ENCODE results near the gene RBM39.
"Not testable (repeated sequence)": the region's sequence is repeated elsewhere in the genome, so short reads cannot be mapped to it uniquely, and the experiment has no call there.

Gene RBM39

DNA sequence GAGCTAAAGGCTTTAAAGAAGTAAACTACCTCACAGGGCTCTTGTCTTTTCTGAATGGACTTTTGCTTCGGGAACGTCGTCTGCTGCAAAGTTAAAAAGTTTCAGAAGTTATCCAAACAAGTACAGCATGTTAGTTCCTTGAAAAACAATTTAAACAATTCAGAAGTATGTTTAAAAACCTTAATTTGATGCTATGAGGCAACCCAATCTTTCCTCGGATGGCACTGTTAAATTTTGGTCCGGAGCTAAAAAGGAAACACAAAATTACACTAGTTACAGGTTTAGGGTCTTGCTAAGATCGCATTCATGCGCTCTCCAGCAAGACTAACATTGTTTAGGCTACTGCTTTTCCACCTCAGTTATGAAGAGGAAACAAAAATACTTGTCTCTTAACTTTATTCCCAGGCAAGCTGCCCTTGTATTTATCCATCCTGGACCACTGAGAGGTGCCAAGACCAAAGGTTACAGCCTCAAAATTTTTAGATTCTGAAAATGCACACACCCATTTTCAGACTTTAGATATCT lies 12.7 kb downstream of the RBM39 start:
- no peaks in the 10 kb centered on the region; the same call in 1 of the 2 replicates for H3K27me3 ChIP-seq (ENCODE audit: insufficient read depth, low read depth)
- no peak overlapping the region for H3K9ac ChIP-seq
- H4K20me1 ChIP-seq (ENCODE audit: insufficient read depth), result peaks cover 71% of the 10 kb centered on the region
- TF ChIP-seq, protein P1, sequence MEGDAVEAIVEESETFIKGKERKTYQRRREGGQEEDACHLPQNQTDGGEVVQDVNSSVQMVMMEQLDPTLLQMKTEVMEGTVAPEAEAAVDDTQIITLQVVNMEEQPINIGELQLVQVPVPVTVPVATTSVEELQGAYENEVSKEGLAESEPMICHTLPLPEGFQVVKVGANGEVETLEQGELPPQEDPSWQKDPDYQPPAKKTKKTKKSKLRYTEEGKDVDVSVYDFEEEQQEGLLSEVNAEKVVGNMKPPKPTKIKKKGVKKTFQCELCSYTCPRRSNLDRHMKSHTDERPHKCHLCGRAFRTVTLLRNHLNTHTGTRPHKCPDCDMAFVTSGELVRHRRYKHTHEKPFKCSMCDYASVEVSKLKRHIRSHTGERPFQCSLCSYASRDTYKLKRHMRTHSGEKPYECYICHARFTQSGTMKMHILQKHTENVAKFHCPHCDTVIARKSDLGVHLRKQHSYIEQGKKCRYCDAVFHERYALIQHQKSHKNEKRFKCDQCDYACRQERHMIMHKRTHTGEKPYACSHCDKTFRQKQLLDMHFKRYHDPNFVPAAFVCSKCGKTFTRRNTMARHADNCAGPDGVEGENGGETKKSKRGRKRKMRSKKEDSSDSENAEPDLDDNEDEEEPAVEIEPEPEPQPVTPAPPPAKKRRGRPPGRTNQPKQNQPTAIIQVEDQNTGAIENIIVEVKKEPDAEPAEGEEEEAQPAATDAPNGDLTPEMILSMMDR (conservative IDR thresholded peaks at IDR 0.05; ENCODE audit: low read depth, low read length), result no peak
- peaks cover 99% of the 10 kb centered on the region for H3K79me2 ChIP-seq (ENCODE audit: insufficient read depth, low read depth)
- H3K4me3 ChIP-seq (IDR thresholded peaks at IDR 0.05; ENCODE audit: insufficient read depth, low read depth, low read length), result no peak overlapping the region
- H3K36me3 ChIP-seq (ENCODE audit: insufficient read depth), result peaks cover 82% of the 10 kb centered on the region
- H3K27ac ChIP-seq, result no peak overlapping the region
- no peak overlapping the region for H3K4me2 ChIP-seq
- H2AFZ ChIP-seq (ENCODE audit: low read depth), result no peak overlapping the region
- H3K4me1 ChIP-seq (ENCODE audit: low read depth, poor library complexity, severe bottlenecking), result peaks cover 53% of the 10 kb centered on the region

DNA sequence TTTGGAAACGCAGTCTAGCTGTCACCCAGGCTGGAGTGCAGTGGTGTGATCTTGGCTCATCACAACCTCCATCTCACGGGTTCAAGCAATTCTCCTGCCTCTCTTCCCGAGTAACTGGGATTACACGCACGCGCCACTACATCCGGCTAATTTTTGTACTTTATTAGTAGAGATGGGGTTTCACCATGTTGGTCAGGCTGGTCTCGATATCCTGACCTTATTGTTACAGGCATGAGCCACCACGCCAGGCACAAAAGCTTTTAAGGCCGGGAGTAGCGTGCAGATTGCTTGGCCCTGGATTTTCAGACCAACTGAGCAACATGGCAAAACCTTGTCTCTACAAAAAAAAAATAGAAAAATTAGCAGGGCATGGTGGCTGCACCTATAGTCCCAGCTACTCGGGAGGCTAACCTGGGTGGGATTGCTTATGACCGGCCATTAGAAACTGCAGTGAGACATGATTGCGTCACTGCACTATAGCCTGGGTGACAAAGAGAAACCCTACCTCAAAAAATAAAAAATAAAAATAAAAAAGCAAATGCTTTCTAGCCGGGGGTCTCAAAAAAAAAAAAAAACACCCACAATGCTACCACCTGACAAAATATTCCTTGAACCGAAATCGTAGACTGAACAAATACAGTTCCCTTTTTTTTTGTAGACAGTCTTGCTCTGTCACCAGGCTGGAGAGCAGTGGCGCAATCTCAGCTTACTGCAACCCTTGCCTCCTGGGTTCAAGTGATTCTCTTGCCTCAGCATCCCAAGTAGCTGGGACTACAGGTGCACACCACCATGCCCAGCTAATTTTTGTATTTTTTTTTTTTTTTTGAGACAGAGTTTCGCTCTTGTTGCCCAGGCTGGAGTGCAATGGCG lies 15.0 kb downstream of the RBM39 start:
- no peak overlapping the region for H2AFZ ChIP-seq (ENCODE audit: low read depth)
- TF ChIP-seq, protein P1 (conservative IDR thresholded peaks at IDR 0.05; ENCODE audit: low read depth, low read length), result no peak
- H3K36me3 ChIP-seq (ENCODE audit: insufficient read depth), result peaks cover 81% of the 10 kb centered on the region

DNA sequence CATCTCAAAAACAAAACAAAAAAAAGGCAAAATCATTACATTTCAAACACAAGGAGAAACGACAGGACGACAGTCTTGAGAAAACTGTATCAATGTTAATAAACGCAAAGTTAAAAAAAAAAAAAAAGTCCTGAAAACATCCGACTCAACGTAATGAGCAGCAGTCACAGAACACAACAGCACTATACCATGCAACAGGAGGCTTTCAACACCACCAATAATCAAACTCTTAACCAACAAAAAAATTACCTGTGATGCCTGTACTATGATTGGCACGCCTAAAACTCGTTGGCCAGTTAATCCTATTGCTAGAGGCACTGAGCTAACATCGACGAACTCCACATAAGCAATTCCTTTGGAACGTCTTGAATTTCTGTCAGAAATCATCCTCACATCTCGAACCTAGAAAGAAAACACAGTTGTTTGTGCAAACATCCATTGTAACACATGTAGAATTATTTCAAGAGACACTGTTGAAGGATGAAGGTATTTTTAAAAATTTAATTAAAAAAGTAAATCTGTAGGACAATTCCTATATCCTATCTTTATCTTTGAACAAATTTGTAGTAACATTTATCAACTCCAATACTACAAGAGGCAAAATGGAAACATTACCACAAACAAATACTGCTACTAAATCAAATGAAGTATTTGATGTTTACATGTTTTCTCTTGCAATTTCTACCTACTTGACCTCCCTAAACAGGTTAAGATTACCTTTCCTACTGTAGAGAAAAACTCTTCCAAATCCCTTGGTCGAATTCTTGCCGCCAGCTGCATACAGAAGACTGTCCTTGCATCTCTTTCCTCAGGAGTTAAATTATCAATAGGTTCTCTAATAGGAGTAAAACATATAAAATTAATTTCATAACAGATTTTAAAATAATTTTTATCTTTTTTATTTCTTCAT lies 17.5 kb downstream of the RBM39 start:
- peaks cover 97% of the 10 kb centered on the region for H3K79me2 ChIP-seq (ENCODE audit: insufficient read depth, low read depth)
- H3K27me3 ChIP-seq (ENCODE audit: insufficient read depth, low read depth), result no peaks in the 10 kb centered on the region; the same call in 1 of the 2 replicates

More for the DNA sequence above, 15.0 kb downstream of the RBM39 start:
- H3K79me2 ChIP-seq (ENCODE audit: insufficient read depth, low read depth), result peaks cover 97% of the 10 kb centered on the region
- no peak overlapping the region for H3K9ac ChIP-seq
- H3K4me1 ChIP-seq (ENCODE audit: low read depth, poor library complexity, severe bottlenecking), result peaks cover 36% of the 10 kb centered on the region
- no peak overlapping the region for H3K4me3 ChIP-seq (IDR thresholded peaks at IDR 0.05; ENCODE audit: insufficient read depth, low read depth, low read length)
- peaks cover 64% of the 10 kb centered on the region for H4K20me1 ChIP-seq (ENCODE audit: insufficient read depth)
- H3K4me2 ChIP-seq, result no peak overlapping the region
- H3K27ac ChIP-seq, result no peak overlapping the region; the same call in 1 of the 2 replicates
- no peaks in the 10 kb centered on the region; the same call in 1 of the 2 replicates for H3K27me3 ChIP-seq (ENCODE audit: insufficient read depth, low read depth)

DNA sequence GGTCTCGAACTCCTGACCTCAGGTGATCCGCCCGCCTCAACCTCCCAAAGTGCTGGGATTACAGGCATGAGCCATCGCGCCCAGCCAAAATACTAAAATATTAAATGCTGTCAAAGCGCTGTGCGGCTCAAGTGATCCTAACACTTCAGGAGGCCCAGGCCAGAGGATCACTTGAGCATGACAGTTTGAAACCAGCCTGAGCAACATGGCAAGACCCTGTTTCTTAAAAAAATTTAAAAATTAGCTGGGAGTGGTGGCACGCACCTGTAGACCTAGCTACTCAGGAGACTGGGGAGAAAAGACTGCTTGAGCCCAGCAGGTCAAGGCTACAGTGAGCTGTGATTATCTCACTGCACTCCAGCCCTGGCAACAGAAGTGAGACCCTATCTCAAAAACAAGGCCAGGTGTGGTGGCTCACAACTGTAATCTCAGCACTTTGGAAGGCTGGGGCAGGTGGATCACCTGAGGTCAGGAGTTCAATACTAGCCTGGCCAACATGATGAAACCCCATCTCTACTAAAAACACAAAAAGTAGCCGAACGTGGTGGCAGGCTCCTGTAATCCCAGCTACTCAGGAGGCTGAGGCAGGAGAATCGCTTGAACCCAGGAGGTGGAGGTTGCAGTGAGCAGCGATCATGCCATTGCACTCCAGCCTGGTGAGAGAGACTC lies 18.3 kb downstream of the RBM39 start:
- peaks cover 53% of the 10 kb centered on the region for H4K20me1 ChIP-seq (ENCODE audit: insufficient read depth)
- peaks cover 98% of the 10 kb centered on the region for H3K79me2 ChIP-seq (ENCODE audit: insufficient read depth, low read depth)
- peaks cover 82% of the 10 kb centered on the region for H3K36me3 ChIP-seq (ENCODE audit: insufficient read depth)
- H3K27me3 ChIP-seq (ENCODE audit: insufficient read depth, low read depth); H3K27ac ChIP-seq; H2AFZ ChIP-seq (ENCODE audit: low read depth); H3K4me2 ChIP-seq; H3K4me3 ChIP-seq (IDR thresholded peaks at IDR 0.05; ENCODE audit: insufficient read depth, low read depth, low read length); H3K9ac ChIP-seq: not testable (repeated sequence)
- peaks cover 20% of the 10 kb centered on the region for H3K4me1 ChIP-seq (ENCODE audit: low read depth, poor library complexity, severe bottlenecking)

More for the DNA sequence above, 17.5 kb downstream of the RBM39 start:
- Histone ChIP-seq H3K36me3 (ENCODE audit: insufficient read depth) (peaks cover 80% of the 10 kb centered on the region), H3K4me1 (ENCODE audit: low read depth, poor library complexity, severe bottlenecking) (peaks cover 20% of the 10 kb centered on the region), H2AFZ (ENCODE audit: low read depth) (no peak overlapping the region), H3K9ac (no peak overlapping the region), H3K4me2 (no peak overlapping the region), H3K27ac (no peak overlapping the region), H3K4me3 (IDR thresholded peaks at IDR 0.05; ENCODE audit: insufficient read depth, low read depth, low read length) (no peak overlapping the region), H4K20me1 (ENCODE audit: insufficient read depth) (peaks cover 52% of the 10 kb centered on the region)
- TF ChIP-seq, protein P1 (conservative IDR thresholded peaks at IDR 0.05; ENCODE audit: low read depth, low read length), result no peak

DNA sequence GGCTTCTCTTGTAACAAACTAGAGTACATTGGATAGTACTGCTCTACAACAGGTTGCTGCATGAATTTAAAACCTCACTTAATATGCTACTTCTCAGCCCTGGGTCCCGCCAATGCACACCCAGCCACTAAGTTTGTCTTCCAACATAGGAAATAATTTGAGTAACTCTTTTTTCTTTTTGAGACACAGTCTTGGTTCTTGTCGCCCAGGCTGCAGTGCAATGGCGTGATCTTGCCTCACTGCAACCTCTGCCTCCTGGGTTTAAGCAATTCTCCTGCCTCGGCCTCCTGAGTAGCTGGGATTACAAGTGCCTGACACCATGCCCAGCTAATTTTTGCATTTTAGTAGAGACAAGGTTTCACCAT lies 18.8 kb downstream of the RBM39 start:
- Histone ChIP-seq H3K36me3 (ENCODE audit: insufficient read depth) (peaks cover 79% of the 10 kb centered on the region), H3K79me2 (ENCODE audit: insufficient read depth, low read depth) (peaks cover 98% of the 10 kb centered on the region)
- not testable (repeated sequence) for H3K27me3 ChIP-seq (ENCODE audit: insufficient read depth, low read depth)

More for the DNA sequence above, 18.8 kb downstream of the RBM39 start:
- peaks cover 20% of the 10 kb centered on the region for H3K4me1 ChIP-seq (ENCODE audit: low read depth, poor library complexity, severe bottlenecking)
- not testable (repeated sequence) for H3K4me3 ChIP-seq (IDR thresholded peaks at IDR 0.05; ENCODE audit: insufficient read depth, low read depth, low read length); H3K4me2 ChIP-seq; H3K9ac ChIP-seq; H3K27ac ChIP-seq; H2AFZ ChIP-seq (ENCODE audit: low read depth)
- H4K20me1 ChIP-seq (ENCODE audit: insufficient read depth), result peaks cover 51% of the 10 kb centered on the region

Data from KMS-11 (cell line).